ENCODE measurements around the gene MON1A.
A peak's percentile ranks its signal among the peaks of the same experiment; 100 is the strongest.

Gene MON1A

DNA sequence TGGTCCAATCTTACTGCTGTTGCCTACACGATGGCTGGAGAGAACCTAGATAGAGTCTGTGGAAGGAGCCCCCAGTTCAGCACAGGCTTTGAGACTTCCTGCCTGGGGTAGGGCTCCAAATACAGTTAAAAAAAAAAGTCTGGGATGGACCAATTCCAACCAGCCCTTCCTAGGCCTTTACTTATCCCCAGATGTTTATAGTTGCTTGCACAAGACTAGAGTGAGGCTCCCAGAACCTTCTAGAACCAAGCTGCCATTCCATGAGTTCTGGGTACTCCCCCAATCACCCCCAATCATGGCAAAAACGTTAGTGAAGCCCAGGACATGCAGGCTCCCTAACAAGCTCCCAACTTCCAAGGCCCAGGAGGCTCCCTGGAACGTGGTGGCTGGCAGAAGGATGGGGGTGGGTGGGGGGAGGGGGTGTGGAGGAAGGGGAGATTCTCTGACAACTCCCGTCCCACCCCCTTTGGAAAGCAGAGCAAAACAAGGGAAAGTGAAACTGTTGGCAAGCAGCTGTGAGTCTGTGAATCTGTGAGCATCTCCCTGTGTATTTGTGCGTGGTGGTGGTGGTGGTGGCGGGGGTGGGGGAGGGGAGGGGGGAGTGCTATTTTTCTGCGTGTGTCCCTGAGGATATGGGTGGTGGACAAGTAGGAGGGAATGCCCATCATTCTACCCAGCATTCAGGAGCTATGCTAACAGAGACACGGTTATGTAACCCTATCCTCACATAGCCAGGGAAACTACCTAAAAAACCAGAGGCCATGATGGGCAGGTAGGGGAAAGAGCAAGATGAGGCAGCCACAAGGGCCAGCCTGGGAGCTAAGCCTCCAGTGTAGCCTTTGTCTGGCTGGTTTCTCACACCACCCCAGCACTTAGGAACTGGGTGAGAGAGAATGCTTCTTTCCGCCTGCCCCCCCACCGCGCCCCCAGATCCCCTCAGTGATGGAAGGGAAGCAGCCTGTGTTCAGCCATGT, 28.0 kb downstream of the MON1A start:
- ATAC-seq, result no peak
- TF ChIP-seq, protein P1, sequence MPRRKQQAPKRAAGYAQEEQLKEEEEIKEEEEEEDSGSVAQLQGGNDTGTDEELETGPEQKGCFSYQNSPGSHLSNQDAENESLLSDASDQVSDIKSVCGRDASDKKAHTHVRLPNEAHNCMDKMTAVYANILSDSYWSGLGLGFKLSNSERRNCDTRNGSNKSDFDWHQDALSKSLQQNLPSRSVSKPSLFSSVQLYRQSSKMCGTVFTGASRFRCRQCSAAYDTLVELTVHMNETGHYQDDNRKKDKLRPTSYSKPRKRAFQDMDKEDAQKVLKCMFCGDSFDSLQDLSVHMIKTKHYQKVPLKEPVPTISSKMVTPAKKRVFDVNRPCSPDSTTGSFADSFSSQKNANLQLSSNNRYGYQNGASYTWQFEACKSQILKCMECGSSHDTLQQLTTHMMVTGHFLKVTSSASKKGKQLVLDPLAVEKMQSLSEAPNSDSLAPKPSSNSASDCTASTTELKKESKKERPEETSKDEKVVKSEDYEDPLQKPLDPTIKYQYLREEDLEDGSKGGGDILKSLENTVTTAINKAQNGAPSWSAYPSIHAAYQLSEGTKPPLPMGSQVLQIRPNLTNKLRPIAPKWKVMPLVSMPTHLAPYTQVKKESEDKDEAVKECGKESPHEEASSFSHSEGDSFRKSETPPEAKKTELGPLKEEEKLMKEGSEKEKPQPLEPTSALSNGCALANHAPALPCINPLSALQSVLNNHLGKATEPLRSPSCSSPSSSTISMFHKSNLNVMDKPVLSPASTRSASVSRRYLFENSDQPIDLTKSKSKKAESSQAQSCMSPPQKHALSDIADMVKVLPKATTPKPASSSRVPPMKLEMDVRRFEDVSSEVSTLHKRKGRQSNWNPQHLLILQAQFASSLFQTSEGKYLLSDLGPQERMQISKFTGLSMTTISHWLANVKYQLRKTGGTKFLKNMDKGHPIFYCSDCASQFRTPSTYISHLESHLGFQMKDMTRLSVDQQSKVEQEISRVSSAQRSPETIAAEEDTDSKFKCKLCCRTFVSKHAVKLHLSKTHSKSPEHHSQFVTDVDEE (CRISPR knock-in tag; IDR thresholded peaks at IDR 0.05), result no peak
- TF ChIP-seq SNAI2 (CRISPR knock-in tag; IDR thresholded peaks at IDR 0.05), result no peak
- TF ChIP-seq, protein P2, sequence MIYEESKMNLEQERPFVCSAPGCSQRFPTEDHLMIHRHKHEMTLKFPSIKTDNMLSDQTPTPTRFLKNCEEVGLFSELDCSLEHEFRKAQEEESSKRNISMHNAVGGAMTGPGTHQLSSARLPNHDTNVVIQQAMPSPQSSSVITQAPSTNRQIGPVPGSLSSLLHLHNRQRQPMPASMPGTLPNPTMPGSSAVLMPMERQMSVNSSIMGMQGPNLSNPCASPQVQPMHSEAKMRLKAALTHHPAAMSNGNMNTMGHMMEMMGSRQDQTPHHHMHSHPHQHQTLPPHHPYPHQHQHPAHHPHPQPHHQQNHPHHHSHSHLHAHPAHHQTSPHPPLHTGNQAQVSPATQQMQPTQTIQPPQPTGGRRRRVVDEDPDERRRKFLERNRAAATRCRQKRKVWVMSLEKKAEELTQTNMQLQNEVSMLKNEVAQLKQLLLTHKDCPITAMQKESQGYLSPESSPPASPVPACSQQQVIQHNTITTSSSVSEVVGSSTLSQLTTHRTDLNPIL (CRISPR knock-in tag; IDR thresholded peaks at IDR 0.05; ENCODE audit: low read depth), result no peak
- TF ChIP-seq ZC3H10 (CRISPR knock-in tag; IDR thresholded peaks at IDR 0.05), result no peak
- TF ChIP-seq OSR1 (CRISPR knock-in tag; IDR thresholded peaks at IDR 0.05), result no peak
- TF ChIP-seq RARB (CRISPR knock-in tag; IDR thresholded peaks at IDR 0.05), result no peak
- no peak for TF ChIP-seq BACH2 (CRISPR knock-in tag; IDR thresholded peaks at IDR 0.05; ENCODE audit: borderline replicate concordance)
- no peak for TF ChIP-seq ISL1 (CRISPR knock-in tag; IDR thresholded peaks at IDR 0.05)
- TF ChIP-seq, protein P3, sequence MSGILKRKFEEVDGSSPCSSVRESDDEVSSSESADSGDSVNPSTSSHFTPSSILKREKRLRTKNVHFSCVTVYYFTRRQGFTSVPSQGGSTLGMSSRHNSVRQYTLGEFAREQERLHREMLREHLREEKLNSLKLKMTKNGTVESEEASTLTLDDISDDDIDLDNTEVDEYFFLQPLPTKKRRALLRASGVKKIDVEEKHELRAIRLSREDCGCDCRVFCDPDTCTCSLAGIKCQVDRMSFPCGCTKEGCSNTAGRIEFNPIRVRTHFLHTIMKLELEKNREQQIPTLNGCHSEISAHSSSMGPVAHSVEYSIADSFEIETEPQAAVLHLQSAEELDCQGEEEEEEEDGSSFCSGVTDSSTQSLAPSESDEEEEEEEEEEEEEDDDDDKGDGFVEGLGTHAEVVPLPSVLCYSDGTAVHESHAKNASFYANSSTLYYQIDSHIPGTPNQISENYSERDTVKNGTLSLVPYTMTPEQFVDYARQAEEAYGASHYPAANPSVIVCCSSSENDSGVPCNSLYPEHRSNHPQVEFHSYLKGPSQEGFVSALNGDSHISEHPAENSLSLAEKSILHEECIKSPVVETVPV (CRISPR knock-in tag; IDR thresholded peaks at IDR 0.05), result no peak

DNA sequence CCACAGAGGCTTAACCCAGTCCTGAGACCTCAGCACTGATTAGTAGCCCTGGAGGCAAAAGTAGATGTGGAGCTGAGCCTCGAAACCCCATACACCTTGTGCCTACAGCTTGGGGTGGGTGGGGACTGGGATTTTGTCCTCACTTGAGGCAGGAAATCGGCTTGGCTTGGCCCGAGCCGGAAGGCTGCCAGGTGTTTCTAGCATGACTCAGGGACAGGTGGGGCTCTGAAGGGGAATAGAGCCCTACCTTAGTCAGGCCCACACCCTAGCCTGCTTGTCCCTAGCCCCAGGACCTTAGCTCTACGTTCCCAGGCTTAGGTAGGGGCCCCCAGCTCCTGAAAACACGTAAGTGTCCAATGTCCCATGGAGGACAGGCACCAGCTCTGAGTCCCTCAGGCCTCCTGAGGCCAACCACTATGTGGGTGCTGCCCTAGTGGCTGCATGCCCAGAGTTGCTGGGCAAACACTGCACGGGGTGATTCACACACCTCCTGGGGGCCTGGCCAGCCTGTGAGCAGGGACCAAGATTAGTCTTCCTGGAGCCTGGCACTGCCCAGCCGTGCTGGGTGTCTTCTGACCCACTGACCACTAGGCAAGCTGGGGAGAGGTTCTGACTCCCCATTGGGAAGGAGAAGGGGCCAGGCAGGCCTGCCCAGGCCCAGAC, 29.0 kb downstream of the MON1A start:
- TF ChIP-seq CSDC2 (CRISPR knock-in tag; IDR thresholded peaks at IDR 0.05), result no peak
- TF ChIP-seq TCF4 (CRISPR knock-in tag; IDR thresholded peaks at IDR 0.05; ENCODE audit: borderline replicate concordance), result no peak
- TF ChIP-seq, protein P1 (CRISPR knock-in tag; IDR thresholded peaks at IDR 0.05), result no peak
- TF ChIP-seq, protein P2 (CRISPR knock-in tag; IDR thresholded peaks at IDR 0.05; ENCODE audit: low read depth), result no peak
- TF ChIP-seq PPARA (CRISPR knock-in tag; IDR thresholded peaks at IDR 0.05; ENCODE audit: borderline replicate concordance), result no peak
- TF ChIP-seq, protein P4, sequence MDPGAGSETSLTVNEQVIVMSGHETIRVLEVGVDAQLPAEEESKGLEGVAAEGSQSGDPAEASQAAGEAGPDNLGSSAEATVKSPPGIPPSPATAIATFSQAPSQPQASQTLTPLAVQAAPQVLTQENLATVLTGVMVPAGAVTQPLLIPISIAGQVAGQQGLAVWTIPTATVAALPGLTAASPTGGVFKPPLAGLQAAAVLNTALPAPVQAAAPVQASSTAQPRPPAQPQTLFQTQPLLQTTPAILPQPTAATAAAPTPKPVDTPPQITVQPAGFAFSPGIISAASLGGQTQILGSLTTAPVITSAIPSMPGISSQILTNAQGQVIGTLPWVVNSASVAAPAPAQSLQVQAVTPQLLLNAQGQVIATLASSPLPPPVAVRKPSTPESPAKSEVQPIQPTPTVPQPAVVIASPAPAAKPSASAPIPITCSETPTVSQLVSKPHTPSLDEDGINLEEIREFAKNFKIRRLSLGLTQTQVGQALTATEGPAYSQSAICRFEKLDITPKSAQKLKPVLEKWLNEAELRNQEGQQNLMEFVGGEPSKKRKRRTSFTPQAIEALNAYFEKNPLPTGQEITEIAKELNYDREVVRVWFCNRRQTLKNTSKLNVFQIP (CRISPR knock-in tag; IDR thresholded peaks at IDR 0.05; ENCODE audit: borderline replicate concordance, low read depth), result no peak
- no peak for TF ChIP-seq SNAI2 (CRISPR knock-in tag; IDR thresholded peaks at IDR 0.05)
- ATAC-seq, result peak; percentile 77

DNA sequence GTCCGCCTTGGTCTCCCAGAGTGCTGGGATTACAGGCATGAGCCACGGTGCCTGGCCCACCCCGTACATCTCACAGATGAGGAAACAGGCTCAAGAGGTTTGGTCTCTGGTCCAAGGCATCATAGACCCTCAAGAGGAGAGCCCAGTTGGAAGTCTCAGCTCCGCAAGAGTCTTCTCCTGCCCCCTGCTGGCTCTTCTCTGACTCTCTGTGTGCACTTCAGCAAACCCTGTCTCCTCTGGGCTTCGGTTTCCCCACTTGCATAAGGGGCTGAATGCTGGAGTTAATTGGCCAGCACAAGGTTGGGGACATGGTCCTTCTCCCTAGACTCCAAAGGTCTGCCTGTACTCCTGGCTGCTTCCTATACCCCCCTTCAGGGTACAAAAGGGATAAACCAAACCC, 29.8 kb downstream of the MON1A start:
- peak; percentile 23; the same call in 1 of the 3 replicates for ATAC-seq
- TF ChIP-seq, protein P4 (CRISPR knock-in tag; IDR thresholded peaks at IDR 0.05; ENCODE audit: borderline replicate concordance, low read depth), result no peak
- TF ChIP-seq, protein P2 (CRISPR knock-in tag; IDR thresholded peaks at IDR 0.05; ENCODE audit: low read depth), result no peak
- no peak for TF ChIP-seq SNAI2 (CRISPR knock-in tag; IDR thresholded peaks at IDR 0.05)
- TF ChIP-seq, protein P3 (CRISPR knock-in tag; IDR thresholded peaks at IDR 0.05), result no peak
- no peak for TF ChIP-seq GLIS3 (CRISPR knock-in tag; IDR thresholded peaks at IDR 0.05)
- no peak for TF ChIP-seq ARNTL (CRISPR knock-in tag; IDR thresholded peaks at IDR 0.05; ENCODE audit: borderline replicate concordance, low read depth)
- TF ChIP-seq TOX (CRISPR knock-in tag; IDR thresholded peaks at IDR 0.05; ENCODE audit: borderline replicate concordance), result no peak
- TF ChIP-seq CSDC2 (CRISPR knock-in tag; IDR thresholded peaks at IDR 0.05), result no peak
- TF ChIP-seq ZFP30 (CRISPR knock-in tag; IDR thresholded peaks at IDR 0.05), result no peak

Measured in SK-N-SH treated with all-trans-retinoic acid at 6 μM for 48 hours (cell line).